SJCRH30 (cell line): ENCODE data around the gene CDH4. TPM values are rescaled to one million over a fixed set of nuclear protein-coding genes. Genes with fewer than 3 reads are reported as not detected.

Experiments
- DNase-seq, 2 experiments: peaks; one replicate each; pipeline ENCODE4 v3.0.0-alpha.2; 2015 to 2020
- H3K27ac ChIP-seq: fragments of 250-450 bp; sonication (Bioruptor Pico); 2 replicates; pipeline ENCODE4 v1.5.1; 2020; ENCODE audit warnings: mild to moderate bottlenecking, moderate library complexity
- H3K27me3 ChIP-seq: fragments of 250-450 bp; sonication (Bioruptor Pico); 2 replicates; pipeline ENCODE4 v1.5.1; 2020; ENCODE audit warnings: mild to moderate bottlenecking, moderate library complexity
- H3K36me3 ChIP-seq: fragments of 250-450 bp; sonication (Bioruptor Pico); 2 replicates; pipeline ENCODE4 v1.5.1; 2020; ENCODE audit warnings: mild to moderate bottlenecking, moderate library complexity
- H3K4me1 ChIP-seq: fragments of 250-450 bp; sonication (Bioruptor Pico); 2 replicates; pipeline ENCODE4 v1.5.1; 2020; ENCODE audit warnings: mild to moderate bottlenecking, moderate library complexity
- H3K4me3 ChIP-seq: fragments of 250-450 bp; sonication (Bioruptor Pico); 2 replicates; pipeline ENCODE4 v1.5.1; 2020; ENCODE audit warnings: mild to moderate bottlenecking, moderate library complexity
- H3K9me3 ChIP-seq: fragments of 250-450 bp; sonication (Bioruptor Pico); replicated peaks from 2 replicates; pipeline ENCODE4 v1.5.1; 2020; ENCODE audit warnings: mild to moderate bottlenecking, moderate library complexity
- total RNA-seq: library from RNA; depleted of rRNA; stranded (reverse); fragments of >200 nt; shearing (Covaris generic); gene quantifications from 2 replicates; pipeline ENCODE4 v1.2.3, GENCODE V29; 2014

CDH4 gene
- total RNA-seq, 1 experiment from 2014 or later = 0.06 TPM

DNA sequence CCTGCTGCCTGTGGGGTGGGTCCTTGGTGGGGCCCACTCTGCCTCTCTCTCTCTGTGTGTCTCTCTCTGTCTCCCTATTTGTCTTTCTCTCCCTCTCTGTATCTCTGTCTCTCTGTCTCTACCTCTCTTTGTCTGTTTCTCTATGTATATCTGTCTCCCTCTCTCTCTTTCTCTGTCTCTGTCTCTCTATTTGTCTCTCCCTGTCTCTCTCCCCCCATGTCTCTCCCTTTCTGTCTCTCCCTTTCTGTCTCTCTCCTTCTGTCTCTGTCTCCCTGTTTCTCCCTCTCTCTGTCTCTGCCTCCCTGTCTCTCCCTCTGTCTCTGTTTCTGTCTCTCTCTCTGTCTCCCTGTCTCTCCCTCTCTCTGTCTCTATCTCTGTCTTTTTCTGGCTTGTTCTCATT is 353.2 kb downstream of the CDH4 start:
- Histone ChIP-seq H3K9me3 (no peaks in the 10 kb centered on the region), H3K4me1 (no peaks in the 10 kb centered on the region), H3K27me3 (no peaks in the 10 kb centered on the region; the same call in 1 of the 2 replicates), H3K4me3 (no peak overlapping the region), H3K27ac (no peak overlapping the region), H3K36me3 (no peaks in the 10 kb centered on the region; the same call in 1 of the 2 replicates)
- DNase-seq = no peak

DNA sequence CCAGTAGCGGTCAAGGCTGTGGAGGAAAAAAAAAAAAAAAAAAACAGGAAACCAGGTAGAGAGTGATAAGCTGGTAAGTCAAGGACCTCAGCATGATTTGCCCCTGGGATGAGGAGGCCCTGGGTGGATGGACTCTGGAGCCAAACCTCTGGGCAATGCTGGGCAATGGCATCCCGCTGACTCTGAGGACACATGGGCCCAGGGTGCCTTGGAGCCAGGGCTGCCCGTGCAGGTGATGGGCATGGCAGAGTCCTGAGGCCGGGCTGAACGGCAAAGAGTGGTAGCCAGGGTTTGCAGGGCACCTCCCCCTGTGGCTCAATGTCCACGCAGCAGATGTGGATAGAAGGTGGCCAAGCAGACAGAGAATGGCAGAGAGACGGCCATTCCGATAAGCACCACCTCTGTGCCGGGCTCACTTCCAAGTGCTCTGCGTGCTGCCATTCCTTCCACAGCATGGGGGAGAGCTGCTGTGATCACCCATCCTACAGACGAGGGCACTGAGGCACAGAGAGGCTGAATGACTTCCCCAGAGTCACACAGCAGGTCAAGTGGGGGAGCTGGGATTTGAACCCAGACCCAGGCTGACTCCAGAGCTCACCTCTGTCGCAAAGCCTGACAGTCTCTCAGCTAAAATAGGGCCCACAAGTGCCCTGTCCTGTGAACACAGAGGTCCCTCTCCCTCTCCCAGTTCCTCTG is 353.9 kb downstream of the CDH4 start:
- Histone ChIP-seq H3K36me3 (no peaks in the 10 kb centered on the region; the same call in 1 of the 2 replicates), H3K4me3 (no peak overlapping the region), H3K27me3 (no peaks in the 10 kb centered on the region; the same call in 1 of the 2 replicates), H3K27ac (no peak overlapping the region), H3K4me1 (no peaks in the 10 kb centered on the region), H3K9me3 (no peaks in the 10 kb centered on the region)
- no peak for DNase-seq

DNA sequence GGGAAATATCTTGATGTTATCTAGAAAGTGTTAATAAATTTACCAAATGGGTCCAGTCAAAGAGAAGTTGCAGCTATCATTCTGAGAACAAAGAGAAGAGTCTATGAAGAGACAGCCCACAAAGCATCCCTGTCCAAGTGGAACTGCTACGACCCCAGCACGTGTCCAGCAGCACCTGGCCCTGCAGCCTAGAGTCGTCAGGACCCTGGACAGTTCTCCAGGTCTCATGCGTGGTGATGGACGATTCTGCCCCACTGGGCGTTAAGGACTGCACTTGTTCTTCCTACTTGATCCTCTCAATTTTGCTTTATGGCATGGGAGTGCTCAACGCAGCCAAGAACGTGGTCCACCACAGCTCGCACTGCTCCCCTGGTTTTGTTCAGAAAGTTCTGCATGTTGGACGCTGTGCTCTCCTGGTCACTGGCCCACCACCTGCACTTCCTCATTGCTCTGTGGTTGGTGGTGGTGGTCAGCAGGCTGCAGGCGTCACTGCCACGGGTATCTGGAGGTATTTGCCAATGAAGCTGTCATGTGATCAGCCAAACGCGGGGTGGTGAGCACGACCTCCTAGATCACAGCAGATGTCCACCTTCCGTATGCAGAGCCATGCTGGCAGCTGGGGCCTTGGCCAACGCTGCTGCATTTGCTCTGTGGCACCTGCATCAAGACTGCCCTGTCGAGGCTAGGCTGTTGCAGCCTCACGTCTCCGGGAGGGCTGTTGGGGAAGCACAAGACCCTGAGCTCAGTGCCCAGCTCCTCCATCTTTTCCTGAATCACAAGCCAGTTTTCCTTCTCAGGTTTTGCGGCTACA is 356.4 kb downstream of the CDH4 start:
- Histone ChIP-seq H3K27ac (no peak overlapping the region), H3K4me1 (no peaks in the 10 kb centered on the region), H3K9me3 (peaks cover 6% of the 10 kb centered on the region; the same call in 1 of the 2 replicates), H3K27me3 (no peaks in the 10 kb centered on the region; the same call in 1 of the 2 replicates), H3K36me3 (no peaks in the 10 kb centered on the region; the same call in 1 of the 2 replicates), H3K4me3 (no peak overlapping the region)
- peak; percentile 47 to 71 for DNase-seq

DNA sequence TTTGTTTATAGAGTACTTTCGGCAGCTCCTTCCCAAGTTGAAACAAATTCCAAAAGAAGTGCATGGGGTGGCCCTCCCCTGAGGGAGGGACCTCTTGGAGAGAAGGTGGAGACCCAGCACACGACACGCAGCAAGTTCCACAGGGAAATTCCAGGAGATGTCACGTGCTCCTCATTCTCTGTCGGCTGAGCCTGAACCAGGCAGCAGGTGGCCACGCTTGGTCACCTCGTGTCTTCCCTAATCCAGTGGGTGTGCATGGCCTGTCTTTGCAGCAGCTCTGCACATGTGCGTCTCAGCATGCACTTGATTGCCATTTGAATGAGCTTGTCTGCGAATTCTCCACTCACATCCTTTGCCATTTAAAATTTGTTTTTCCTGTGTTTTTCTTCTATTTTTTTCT is 357.4 kb downstream of the CDH4 start:
- Histone ChIP-seq H3K4me3 (no peak overlapping the region), H3K36me3 (no peaks in the 10 kb centered on the region; the same call in 1 of the 2 replicates), H3K27me3 (peaks cover 2% of the 10 kb centered on the region; the same call in 1 of the 2 replicates), H3K9me3 (peaks cover 6% of the 10 kb centered on the region; the same call in 1 of the 2 replicates), H3K27ac (no peak overlapping the region), H3K4me1 (no peaks in the 10 kb centered on the region)
- DNase-seq = no peak

DNA sequence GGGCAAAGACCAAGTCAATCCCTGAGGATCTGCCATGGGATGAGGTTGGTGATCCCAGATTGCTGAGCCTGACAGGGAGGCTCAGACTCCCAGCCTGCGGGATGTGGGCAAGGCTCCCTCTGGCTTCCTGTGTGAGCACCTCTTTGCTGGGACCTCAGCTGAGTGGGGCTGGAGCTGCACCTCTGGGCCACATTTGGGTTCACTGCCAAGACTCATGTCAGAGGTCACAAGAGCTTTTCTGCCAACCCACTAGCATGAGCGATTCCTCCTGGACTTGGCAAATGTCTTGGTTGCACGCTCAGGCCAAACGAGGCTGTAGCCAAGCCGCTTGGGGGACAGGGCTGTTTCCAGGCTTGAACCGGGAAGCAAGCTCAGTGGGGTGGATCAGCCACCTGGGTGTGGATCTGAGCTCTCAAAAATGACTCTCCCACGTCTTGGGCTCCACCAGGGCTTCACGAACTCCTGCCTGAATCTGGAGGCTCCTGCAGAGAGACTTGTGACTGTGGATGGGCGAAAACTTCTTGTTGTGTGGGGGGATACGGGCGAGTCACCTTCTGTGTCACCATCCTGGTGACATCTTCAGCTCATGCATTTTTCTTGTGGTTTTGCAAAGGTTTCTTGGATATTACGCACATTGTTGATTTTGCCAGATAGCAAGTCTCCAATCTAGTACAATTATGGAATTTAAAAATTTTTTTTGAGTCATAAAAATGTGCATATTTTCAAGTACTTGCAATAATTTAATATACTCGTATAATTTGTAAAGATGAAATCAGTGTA is 359.5 kb downstream of the CDH4 start:
- Histone ChIP-seq H3K4me1 (no peaks in the 10 kb centered on the region), H3K27me3 (peaks cover 14% of the 10 kb centered on the region; the same call in 1 of the 2 replicates), H3K36me3 (no peaks in the 10 kb centered on the region; the same call in 1 of the 2 replicates), H3K9me3 (peaks cover 6% of the 10 kb centered on the region; the same call in 1 of the 2 replicates), H3K4me3 (no peak overlapping the region), H3K27ac (no peak overlapping the region)
- no peak for DNase-seq

DNA sequence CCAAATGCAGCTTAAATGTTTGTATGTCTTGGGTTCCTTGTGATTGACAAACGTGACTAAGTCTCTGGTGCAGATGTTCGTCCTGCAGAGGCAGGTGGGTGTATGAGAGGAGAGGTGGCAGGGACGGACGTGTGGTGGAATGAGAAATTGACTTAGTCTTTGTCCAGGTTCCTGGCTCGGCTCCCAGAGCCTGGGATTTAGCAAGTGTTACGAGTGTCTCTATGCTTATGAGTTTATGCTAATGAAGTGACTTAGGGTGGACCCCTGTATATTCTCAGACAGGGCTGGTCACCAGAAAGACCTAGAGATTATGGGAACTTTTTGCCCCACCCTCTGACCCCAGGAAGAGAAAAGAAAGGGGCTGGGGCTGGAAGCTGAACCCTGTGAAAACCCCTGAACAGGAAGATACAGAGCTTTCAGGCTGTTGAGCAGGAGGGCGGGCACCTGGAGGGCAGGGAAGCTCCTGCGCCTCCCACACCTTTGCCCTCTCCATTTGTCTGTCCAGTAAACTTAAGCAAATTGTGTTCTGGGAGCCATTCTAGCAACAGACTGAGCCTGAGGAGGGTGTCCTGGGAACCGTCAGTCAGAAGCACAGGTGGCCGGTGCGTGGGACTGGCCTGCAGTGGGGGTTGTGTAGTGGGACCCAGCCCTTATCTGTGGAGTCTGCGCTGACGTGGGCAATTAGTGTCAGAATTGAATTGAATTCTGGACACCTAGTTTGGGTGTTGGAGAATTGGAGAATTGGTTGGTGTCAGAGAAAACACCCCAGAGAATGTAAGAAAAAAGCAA is 362.1 kb downstream of the CDH4 start:
- H3K27ac ChIP-seq = no peak overlapping the region
- no peaks in the 10 kb centered on the region; the same call in 1 of the 2 replicates for H3K36me3 ChIP-seq
- no peak for DNase-seq
- peaks cover 6% of the 10 kb centered on the region; the same call in 1 of the 2 replicates for H3K9me3 ChIP-seq
- no peak overlapping the region for H3K4me3 ChIP-seq
- no peaks in the 10 kb centered on the region for H3K4me1 ChIP-seq
- H3K27me3 ChIP-seq = peaks cover 29% of the 10 kb centered on the region

DNA sequence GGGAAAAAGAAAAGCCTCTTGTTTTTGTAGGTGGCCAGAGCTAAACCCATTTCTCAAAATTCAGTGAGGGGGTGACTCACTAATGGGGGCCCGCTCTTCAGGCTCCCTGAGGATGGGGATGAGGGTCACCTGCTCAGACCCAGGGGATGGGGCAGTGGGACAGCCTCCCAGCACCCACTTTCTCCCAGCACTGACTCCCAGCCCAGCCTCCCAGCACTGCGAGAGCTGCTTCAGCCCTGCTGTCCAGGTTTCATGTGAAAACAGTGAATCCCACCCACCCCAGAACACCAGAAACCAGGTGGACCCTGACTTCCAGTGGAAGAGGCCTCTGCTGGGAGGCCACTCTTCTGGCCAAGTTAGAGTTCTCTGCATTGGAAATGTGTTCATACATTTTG is 362.6 kb downstream of the CDH4 start:
- Histone ChIP-seq H3K4me3 (no peak overlapping the region), H3K27me3 (peaks cover 29% of the 10 kb centered on the region), H3K27ac (no peak overlapping the region), H3K9me3 (peaks cover 6% of the 10 kb centered on the region; the same call in 1 of the 2 replicates), H3K36me3 (no peaks in the 10 kb centered on the region; the same call in 1 of the 2 replicates), H3K4me1 (no peaks in the 10 kb centered on the region)
- no peak for DNase-seq

DNA sequence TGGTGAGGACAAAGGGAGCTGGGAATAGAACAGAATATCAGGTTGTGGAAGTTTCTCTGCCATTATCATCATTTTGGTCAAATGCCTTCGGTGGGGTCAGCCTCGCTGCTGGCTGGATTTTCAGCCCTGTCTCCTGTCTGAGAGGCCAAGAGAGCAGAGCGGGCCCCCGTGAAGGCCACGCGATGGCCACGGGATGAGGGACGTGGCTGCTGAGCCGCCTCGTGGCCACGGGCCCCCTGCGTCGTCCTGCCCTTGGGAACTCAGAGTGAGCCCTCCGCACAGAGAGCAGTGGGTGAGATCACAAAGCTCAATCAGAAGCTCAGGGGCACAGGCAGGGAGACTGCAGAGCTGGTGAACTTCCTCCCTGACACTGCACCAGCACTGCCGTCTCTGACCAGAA is 363.7 kb downstream of the CDH4 start:
- H3K27me3 ChIP-seq = peaks cover 29% of the 10 kb centered on the region
- no peak for DNase-seq
- no peak overlapping the region for H3K27ac ChIP-seq

DNA sequence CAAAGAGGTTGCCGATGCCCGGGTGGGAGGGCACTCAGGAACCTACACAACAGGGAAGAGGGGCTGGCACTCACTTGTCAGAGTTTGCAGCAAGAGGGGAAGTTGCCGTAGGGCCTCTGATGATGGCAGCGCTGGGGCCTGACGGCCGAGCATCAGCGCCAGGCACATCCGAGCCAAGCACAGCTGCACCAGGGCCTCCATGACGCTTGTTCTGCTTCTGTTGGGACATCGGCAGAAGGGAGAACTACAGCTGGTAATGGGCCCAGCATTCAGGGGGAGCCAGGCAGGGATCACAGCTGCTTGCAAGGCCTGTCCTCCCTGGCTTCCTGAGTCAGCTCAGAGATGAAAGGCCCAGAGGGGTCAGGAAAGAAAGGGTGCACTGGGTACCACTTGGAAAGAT is 367.7 kb downstream of the CDH4 start:
- no peaks in the 10 kb centered on the region for H3K9me3 ChIP-seq
- no peak overlapping the region for H3K27ac ChIP-seq
- H3K4me1 ChIP-seq = no peaks in the 10 kb centered on the region
- no peaks in the 10 kb centered on the region for H3K36me3 ChIP-seq
- DNase-seq = no peak
- H3K4me3 ChIP-seq = no peak overlapping the region
- peaks cover 38% of the 10 kb centered on the region for H3K27me3 ChIP-seq

More for the DNA sequence above, 363.7 kb downstream of the CDH4 start:
- Histone ChIP-seq H3K36me3 (no peaks in the 10 kb centered on the region), H3K4me1 (no peaks in the 10 kb centered on the region), H3K9me3 (peaks cover 6% of the 10 kb centered on the region; the same call in 1 of the 2 replicates), H3K4me3 (no peak overlapping the region)

DNA sequence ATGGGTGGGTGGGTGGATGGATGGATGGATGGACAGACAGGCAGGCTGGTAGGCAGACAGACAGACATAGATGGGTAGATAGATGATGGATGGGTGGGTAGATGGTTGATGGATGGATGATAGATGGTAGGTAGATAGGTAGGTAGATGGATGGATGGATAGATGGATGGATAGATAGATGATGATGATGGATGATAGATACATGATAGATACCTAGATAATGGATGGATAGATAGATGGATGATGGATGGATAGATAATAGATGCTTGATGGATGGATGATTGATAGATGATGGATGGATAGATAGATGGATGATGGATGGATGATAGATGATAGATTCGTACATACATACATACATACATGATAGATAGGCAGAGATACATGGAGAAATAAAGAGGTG is 368.1 kb downstream of the CDH4 start:
- Histone ChIP-seq H3K4me3 (no peak overlapping the region), H3K27ac (no peak overlapping the region), H3K27me3 (peaks cover 40% of the 10 kb centered on the region), H3K36me3 (no peaks in the 10 kb centered on the region), H3K9me3 (no peaks in the 10 kb centered on the region), H3K4me1 (no peaks in the 10 kb centered on the region)
- no peak for DNase-seq

DNA sequence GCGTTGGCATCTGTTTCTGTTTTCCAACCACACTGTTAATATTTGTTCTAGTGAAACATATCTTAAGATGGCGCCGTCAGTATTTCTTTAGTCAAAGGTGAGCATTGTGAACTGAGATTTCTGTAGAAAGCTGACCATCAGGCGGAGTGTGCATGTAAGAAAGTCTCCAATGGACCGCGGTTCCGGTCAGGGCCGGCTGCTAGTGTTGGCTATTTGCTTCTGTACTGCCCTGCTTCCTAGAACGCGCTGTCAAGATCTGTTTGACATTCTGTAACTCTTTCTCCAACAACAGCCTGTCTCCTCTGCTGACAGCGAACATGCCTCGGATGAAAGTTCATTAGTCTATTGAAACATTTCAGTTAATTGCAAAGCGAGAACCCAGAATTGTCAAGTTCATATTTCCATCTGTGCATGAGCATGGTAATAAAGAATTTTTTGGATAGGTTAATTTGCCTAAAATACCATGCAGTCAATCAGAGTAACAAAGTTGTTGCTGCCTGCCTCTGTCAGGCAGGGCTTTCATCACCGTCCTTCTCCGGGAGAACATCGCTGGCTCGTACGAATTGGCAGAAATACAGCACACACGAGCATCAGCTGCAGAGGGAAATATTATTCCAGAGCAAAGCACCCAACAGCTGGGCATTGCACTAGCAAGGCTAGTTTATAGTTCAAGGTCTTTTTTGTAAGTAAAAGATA is 369.1 kb downstream of the CDH4 start:
- Histone ChIP-seq H3K36me3 (no peaks in the 10 kb centered on the region), H3K4me1 (no peaks in the 10 kb centered on the region), H3K27ac (no peak overlapping the region), H3K27me3 (peaks cover 42% of the 10 kb centered on the region), H3K4me3 (no peak overlapping the region), H3K9me3 (no peaks in the 10 kb centered on the region)
- no peak for DNase-seq

DNA sequence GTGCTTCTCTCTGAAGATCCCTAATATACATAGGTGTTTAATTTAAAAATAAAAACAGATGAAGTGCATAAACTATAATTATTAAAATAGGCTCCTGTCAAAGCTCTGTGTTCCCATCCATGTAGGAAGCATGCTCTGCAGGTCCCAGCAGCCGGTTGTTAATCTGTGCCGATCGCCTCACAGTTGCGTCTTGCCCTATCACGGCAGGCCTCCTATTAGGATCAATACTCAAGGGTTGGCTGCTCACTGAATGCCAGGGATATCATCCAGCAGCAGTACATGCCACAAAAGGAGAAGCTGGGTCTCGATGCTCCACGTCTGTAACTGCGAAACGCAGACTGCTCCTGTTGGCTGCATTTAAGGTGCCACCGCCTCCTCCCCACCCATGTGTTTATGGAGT is 369.8 kb downstream of the CDH4 start:
- H3K36me3 ChIP-seq = no peaks in the 10 kb centered on the region
- no peak overlapping the region for H3K4me3 ChIP-seq
- H3K9me3 ChIP-seq = no peaks in the 10 kb centered on the region
- peaks cover 45% of the 10 kb centered on the region for H3K27me3 ChIP-seq
- H3K27ac ChIP-seq = no peak overlapping the region
- H3K4me1 ChIP-seq = no peaks in the 10 kb centered on the region
- no peak for DNase-seq

DNA sequence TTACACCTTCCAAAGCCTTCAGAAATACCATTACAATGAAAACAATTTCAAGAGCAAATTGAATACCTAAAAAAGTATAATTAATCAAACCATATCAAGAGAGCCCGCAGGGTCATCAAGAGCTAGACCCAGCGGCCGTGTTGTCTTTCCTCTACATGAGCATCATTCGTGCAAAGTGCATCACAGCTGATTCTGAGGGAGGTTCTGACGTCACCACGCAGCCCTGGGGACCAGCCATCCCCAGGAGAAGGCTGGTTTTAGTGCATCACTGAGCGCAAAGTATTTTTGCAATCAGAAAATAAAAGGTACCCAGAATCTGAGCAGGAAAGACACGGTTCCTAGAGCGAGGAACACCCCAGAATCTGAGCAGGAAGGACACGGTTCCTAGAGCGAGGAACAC is 371.4 kb downstream of the CDH4 start:
- Histone ChIP-seq H3K27me3 (peaks cover 43% of the 10 kb centered on the region), H3K4me3 (no peak overlapping the region), H3K4me1 (peaks cover 3% of the 10 kb centered on the region), H3K36me3 (no peaks in the 10 kb centered on the region), H3K27ac (no peak overlapping the region), H3K9me3 (no peaks in the 10 kb centered on the region)
- no peak for DNase-seq
